Caco-2 (cell line): Measurements from ENCODE around the gene S100A2. TPM values are rescaled to one million over a fixed set of nuclear protein-coding genes. Genes with fewer than 3 reads are reported as not detected.

Source experiments
- total RNA-seq: library from RNA; stranded (reverse); gene quantifications from 2 replicates; pipeline ENCODE4 v1.2.3, GENCODE V29; 2022

Gene S100A2
- total RNA-seq, 1 experiment from 2014 or later, result 2.4 TPM

Other genes starting within 250 kb of the S100A2 start
- gene PGLYRP4, start 217.0 kb downstream of the S100A2 start, total RNA-seq, result not detected in 2 replicates
- gene S100A9, start 208.0 kb downstream of the S100A2 start, total RNA-seq, result 0.63 TPM in 1 of 2 replicates, not detected in the other
- gene S100A12, start 190.2 kb downstream of the S100A2 start, total RNA-seq, result not detected in 2 replicates
- gene S100A8, start 174.8 kb downstream of the S100A2 start, total RNA-seq, result not detected in 2 replicates
- gene S100A7A, start 149.3 kb downstream of the S100A2 start, total RNA-seq, result not detected in 2 replicates
- gene S100A7, start 105.2 kb downstream of the S100A2 start, total RNA-seq, result not detected in 2 replicates
- gene S100A6, start 29.9 kb downstream of the S100A2 start, total RNA-seq, result 416 and 432 TPM in 2 replicates
- not detected in 2 replicates for gene S100A5, start 24.9 kb downstream of the S100A2 start, total RNA-seq
- 53.6 and 54.4 TPM in 2 replicates for gene S100A4, start 20.0 kb downstream of the S100A2 start, total RNA-seq
- 0.61 and 0.84 TPM in 2 replicates for gene S100A3, start 16.6 kb downstream of the S100A2 start, total RNA-seq
- gene S100A16, start 47.3 kb upstream of the S100A2 start, total RNA-seq, result 220 and 243 TPM in 2 replicates
- gene S100A14, start 50.5 kb upstream of the S100A2 start, total RNA-seq, result 510 and 624 TPM in 2 replicates
- gene S100A13, start 61.7 kb upstream of the S100A2 start, total RNA-seq, result 198 and 238 TPM in 2 replicates
- gene S100A1, start 62.6 kb upstream of the S100A2 start, total RNA-seq, result 12.6 and 18.1 TPM in 2 replicates
- gene CHTOP, start 68.2 kb upstream of the S100A2 start, total RNA-seq, result 85.1 and 90.6 TPM in 2 replicates
- gene SNAPIN, start 92.9 kb upstream of the S100A2 start, total RNA-seq, result 32.8 and 34.1 TPM in 2 replicates
- 287 and 289 TPM in 2 replicates for gene ILF2, start 105.1 kb upstream of the S100A2 start, total RNA-seq
- 1.4 and 2.0 TPM in 2 replicates for gene NPR1, start 112.8 kb upstream of the S100A2 start, total RNA-seq
- 39.0 and 43.4 TPM in 2 replicates for gene INTS3, start 162.2 kb upstream of the S100A2 start, total RNA-seq
- 22.8 and 27.2 TPM in 2 replicates for gene SLC27A3, start 209.6 kb upstream of the S100A2 start, total RNA-seq